Caco-2 (cell line): Measurements from ENCODE around the gene AGL. TPM values are rescaled to one million over a fixed set of nuclear protein-coding genes. Genes with fewer than 3 reads are reported as not detected.

Source experiments
- BruUV-seq: library from RNA; stranded (reverse); fragments of 400-500 nt; replicated peaks from 2 replicates; lab custom pipeline; 2021; lab: Mats Ljungman, UMichigan
- CTCF ChIA-PET: fragments of 300-600 bp; sonication (Branson Sonifier 250); formaldehyde crosslinking; loops from one replicate; lab custom pipeline; 2022; ENCODE audit warnings: antibody characterized with exemption; lab: Charles Lee
- POLR2A ChIA-PET: fragments of 300-600 bp; sonication (Branson Sonifier 250); formaldehyde crosslinking; loops from one replicate; lab custom pipeline; 2022; ENCODE audit warnings: antibody characterized with exemption; lab: Charles Lee
- DNase-seq, 2 experiments: peaks; one replicate each; pipeline versions ENCODE4 v3.0.0 to v3.0.0-alpha.2; 2020 to 2022
- H3K27me3 ChIP-seq: replicated peaks from 2 replicates; pipeline ENCODE4 v1.6.0; 2011; ENCODE audit warnings: low read length; ENCODE audit not compliant: control insufficient read depth, insufficient read depth
- H3K36me3 ChIP-seq: 2 replicates; pipeline ENCODE4 v1.5.1; 2011; ENCODE audit warnings: low read length; ENCODE audit not compliant: control insufficient read depth, insufficient read depth
- H3K4me1 ChIP-seq: fragments of 250-450 bp; sonication (Bioruptor Pico); 2 replicates; pipeline ENCODE4 v1.5.1; 2020; ENCODE audit warnings: mild to moderate bottlenecking
- H3K4me3 ChIP-seq: 2 replicates; pipeline ENCODE4 v1.5.1; 2011; ENCODE audit warnings: low read depth, mild to moderate bottlenecking, control low read depth, low read length
- H3K9me3 ChIP-seq: fragments of 250-450 bp; sonication (Bioruptor Pico); 2 replicates; pipeline ENCODE4 v1.5.1; 2020; ENCODE audit warnings: mild to moderate bottlenecking, moderate library complexity
- H3K27ac Mint-ChIP-seq: one replicate; pipeline ENCODE4 v1.8.0; 2022; ENCODE audit warnings: mixed read lengths; ENCODE audit not compliant: unreplicated experiment
- H3K27me3 Mint-ChIP-seq: one replicate; pipeline ENCODE4 v1.8.0; 2022; ENCODE audit warnings: mixed read lengths; ENCODE audit not compliant: insufficient read depth, unreplicated experiment
- H3K36me3 Mint-ChIP-seq: one replicate; pipeline ENCODE4 v1.8.0; 2022; ENCODE audit warnings: mild to moderate bottlenecking, mixed read lengths; ENCODE audit not compliant: insufficient read depth, unreplicated experiment
- H3K4me1 Mint-ChIP-seq: one replicate; pipeline ENCODE4 v1.8.0; 2022; ENCODE audit warnings: low read depth, mixed read lengths; ENCODE audit not compliant: unreplicated experiment
- H3K4me3 Mint-ChIP-seq: one replicate; pipeline ENCODE4 v1.8.0; 2022; ENCODE audit warnings: mild to moderate bottlenecking, moderate library complexity, mixed read lengths; ENCODE audit not compliant: unreplicated experiment
- H3K9me3 Mint-ChIP-seq: one replicate; pipeline ENCODE4 v1.8.0; 2022; ENCODE audit warnings: mixed read lengths; ENCODE audit not compliant: unreplicated experiment
- intact Hi-C: fragments of 100-400 bp; cut with micrococcal nuclease; formaldehyde crosslinking; loops from one replicate; pipeline ENCODE4 v1.10.0; 2022; ENCODE audit not compliant: unreplicated experiment
- total RNA-seq: library from RNA; stranded (reverse); gene quantifications from 2 replicates; pipeline ENCODE4 v1.2.3, GENCODE V29; 2022
- TF ChIP-seq, protein P1 (sequence below), 2 experiments: fragments of 200-600 bp in 1 of 2; IDR thresholded peaks; 1 replicate in 1 of 2; 2 replicates in 1 of 2; pipeline versions ENCODE4 v1.5.1 to v1.8.0; 2011 to 2022; ENCODE audit warnings: antibody characterized with exemption in 1 of 2, control low read depth in 1 of 2, inconsistent platforms in 1 of 2, low read depth in 1 of 2, low read length in 1 of 2, mild to moderate bottlenecking in 1 of 2, moderate library complexity in 1 of 2; ENCODE audit not compliant: insufficient read depth in 1 of 2, severe bottlenecking in 1 of 2, unreplicated experiment in 1 of 2

The AGL gene
- total RNA-seq, 1 experiment from 2014 or later, result 23.6 TPM

DNA sequence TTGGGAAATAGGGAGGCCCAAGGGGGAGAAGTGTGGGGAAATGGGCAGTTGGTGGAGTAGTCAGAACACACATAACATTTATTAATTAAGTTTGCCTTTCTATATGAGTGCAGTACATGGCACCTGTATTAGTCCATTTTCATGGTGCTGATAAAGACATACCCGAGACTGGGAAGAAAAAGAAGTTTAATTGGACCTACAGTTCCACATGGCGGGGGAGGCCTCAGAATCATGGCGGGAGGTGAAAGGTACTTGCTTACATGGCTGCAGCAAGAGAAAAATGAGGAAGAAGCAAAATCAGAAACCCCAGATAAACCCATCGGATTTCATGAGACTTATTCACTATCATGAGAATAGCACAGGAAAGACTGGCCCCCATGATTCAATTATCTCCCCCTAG is 118.1 kb downstream of the AGL start:
- Mint-ChIP-seq H3K36me3 (no peaks in the 10 kb centered on the region), H3K9me3 (no peaks in the 10 kb centered on the region), H3K4me3 (peak overlapping the region; percentile 35), H3K27me3 (no peaks in the 10 kb centered on the region), H3K4me1 (no peaks in the 10 kb centered on the region), H3K27ac (no peak overlapping the region)
- TF ChIP-seq, protein P1, sequence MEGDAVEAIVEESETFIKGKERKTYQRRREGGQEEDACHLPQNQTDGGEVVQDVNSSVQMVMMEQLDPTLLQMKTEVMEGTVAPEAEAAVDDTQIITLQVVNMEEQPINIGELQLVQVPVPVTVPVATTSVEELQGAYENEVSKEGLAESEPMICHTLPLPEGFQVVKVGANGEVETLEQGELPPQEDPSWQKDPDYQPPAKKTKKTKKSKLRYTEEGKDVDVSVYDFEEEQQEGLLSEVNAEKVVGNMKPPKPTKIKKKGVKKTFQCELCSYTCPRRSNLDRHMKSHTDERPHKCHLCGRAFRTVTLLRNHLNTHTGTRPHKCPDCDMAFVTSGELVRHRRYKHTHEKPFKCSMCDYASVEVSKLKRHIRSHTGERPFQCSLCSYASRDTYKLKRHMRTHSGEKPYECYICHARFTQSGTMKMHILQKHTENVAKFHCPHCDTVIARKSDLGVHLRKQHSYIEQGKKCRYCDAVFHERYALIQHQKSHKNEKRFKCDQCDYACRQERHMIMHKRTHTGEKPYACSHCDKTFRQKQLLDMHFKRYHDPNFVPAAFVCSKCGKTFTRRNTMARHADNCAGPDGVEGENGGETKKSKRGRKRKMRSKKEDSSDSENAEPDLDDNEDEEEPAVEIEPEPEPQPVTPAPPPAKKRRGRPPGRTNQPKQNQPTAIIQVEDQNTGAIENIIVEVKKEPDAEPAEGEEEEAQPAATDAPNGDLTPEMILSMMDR (IDR thresholded peaks at IDR 0.05; ENCODE audit: insufficient read depth in 1 of 2, low read depth in 1 of 2, low read length in 1 of 2, severe bottlenecking in 1 of 2, unreplicated experiment in 1 of 2), result no peak
- peaks cover 8% of the 10 kb centered on the region; the same call in 1 of the 2 replicates for H3K4me1 ChIP-seq
- BruUV-seq, result no TSS peak
- H3K4me3 ChIP-seq, result no peak overlapping the region
- H3K27me3 ChIP-seq, result no peaks in the 10 kb centered on the region
- H3K36me3 ChIP-seq, result no peaks in the 10 kb centered on the region
- no peaks in the 10 kb centered on the region for H3K9me3 ChIP-seq
- DNase-seq, result no peak
- intact Hi-C loops, result no loop called here
- ChIA-PET CTCF (no interaction called here), POLR2A (no interaction called here)

DNA sequence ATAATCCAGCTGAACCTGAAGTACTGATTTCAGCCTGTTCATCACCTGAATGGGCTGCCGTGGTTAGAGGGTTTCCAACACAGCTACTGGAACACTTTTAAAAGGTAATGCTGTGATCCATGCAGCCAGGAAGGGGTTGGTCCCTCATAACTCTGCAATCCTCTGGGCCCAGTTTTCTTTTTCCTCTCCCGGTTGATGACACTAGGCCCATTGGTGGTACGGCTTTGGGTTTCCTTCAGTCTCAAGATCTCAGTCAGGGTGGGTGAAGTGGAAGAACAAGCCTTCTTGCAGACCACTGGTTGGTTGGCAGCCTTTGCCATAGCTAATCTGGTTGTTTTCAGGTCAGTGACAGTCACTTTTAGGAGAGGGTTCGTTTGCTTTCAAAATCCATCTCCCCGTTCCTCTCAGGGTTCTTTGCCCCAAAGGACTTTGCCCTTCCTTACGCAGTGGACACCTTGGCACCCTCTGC is 119.1 kb downstream of the AGL start:
- H3K4me1 ChIP-seq, result peaks cover 6% of the 10 kb centered on the region; the same call in 1 of the 2 replicates
- Mint-ChIP-seq H3K4me3 (peak overlapping the region; percentile 86), H3K4me1 (no peaks in the 10 kb centered on the region), H3K27ac (peak overlapping the region; percentile 87), H3K9me3 (no peaks in the 10 kb centered on the region), H3K27me3 (no peaks in the 10 kb centered on the region), H3K36me3 (no peaks in the 10 kb centered on the region)
- DNase-seq, result no peak
- TSS peak; percentile 53 for BruUV-seq
- H3K36me3 ChIP-seq, result no peaks in the 10 kb centered on the region
- TF ChIP-seq, protein P1 (IDR thresholded peaks at IDR 0.05; ENCODE audit: insufficient read depth in 1 of 2, low read depth in 1 of 2, low read length in 1 of 2, severe bottlenecking in 1 of 2, unreplicated experiment in 1 of 2), result no peak
- no peaks in the 10 kb centered on the region for H3K9me3 ChIP-seq
- CTCF ChIA-PET, result no interaction called here
- H3K4me3 ChIP-seq, result peak overlapping the region; percentile 84
- no peaks in the 10 kb centered on the region for H3K27me3 ChIP-seq
- POLR2A ChIA-PET, result interaction anchor here (1.6 kb wide), 1 partner anchor 68 kb away, joined by 7 read pairs; a partner anchor contains a TSS
- intact Hi-C loops, result no loop called here

DNA sequence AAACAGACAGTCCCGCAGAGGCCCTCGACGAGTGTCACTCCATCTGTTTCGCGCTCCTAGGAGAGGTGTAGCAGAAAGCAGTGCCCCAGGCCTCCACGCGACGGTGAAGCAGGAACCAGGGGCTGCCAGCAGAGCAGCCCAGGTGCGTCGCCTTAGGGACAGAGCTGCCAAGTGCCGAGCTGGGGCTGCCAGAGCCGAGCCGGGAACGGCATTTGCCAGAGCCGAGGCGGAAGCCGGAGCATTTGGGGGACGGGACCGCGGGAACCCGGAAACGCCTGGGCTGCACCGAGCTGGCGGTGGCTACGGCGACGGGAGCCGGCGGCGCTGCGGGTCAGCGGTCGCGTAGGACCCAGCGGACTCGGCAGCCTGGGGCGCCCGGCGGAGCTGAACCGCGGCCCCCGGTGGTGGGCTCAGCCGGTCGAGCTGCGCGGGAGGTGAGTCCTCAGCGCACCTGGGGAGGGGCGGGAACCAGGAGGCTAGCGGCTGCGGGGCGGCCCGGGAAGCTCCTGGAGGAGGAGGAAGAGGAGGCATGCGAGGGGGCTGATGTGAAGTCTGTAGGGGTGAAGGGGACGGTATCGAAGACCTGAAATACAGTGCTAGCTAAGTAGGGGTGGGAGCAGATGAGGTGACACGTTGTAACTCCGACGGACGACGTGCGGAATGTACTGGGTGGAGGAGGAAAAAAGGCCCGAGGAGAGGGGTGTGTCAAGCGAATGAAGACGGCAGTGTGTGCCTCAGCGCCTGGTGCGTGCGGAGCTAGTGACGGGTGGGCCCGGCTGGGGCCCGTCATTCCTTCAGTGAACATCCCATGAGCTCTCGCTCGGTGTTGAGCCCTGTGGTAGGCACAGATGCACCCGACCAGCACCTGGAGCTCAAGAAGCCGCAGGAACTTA is 119.8 kb downstream of the AGL start, which contains the start of gene SLC35A3:
SLC35A3 (plus strand) TSS at position 268 of the 893 bp plus-strand sequence. CDS start 23,559 bp downstream, outside the sequence.
- Mint-ChIP-seq H3K9me3 (no peaks in the 10 kb centered on the region), H3K27ac (peak within 1 kb of the TSS; percentile 87), H3K4me3 (peak within 1 kb of the TSS; percentile 86), H3K4me1 (no peaks in the 10 kb centered on the region), H3K27me3 (no peaks in the 10 kb centered on the region), H3K36me3 (no peaks in the 10 kb centered on the region)
- Histone ChIP-seq H3K27me3 (no peaks in the 10 kb centered on the region), H3K9me3 (no peaks in the 10 kb centered on the region), H3K36me3 (no peaks in the 10 kb centered on the region), H3K4me3 (peak within 1 kb of the TSS; percentile 84), H3K4me1 (peaks cover 6% of the 10 kb centered on the region; the same call in 1 of the 2 replicates)
- intact Hi-C loops, result loop anchor here (1.0 to 5.0 kb wide), 2 partner anchors 25 to 62 kb away; no protein-coding TSS in a partner anchor
- ChIA-PET CTCF (no interaction called here), POLR2A (interaction anchor here (1.6 kb wide), 1 partner anchor 68 kb away, joined by 7 read pairs; a partner anchor contains a TSS)
- TF ChIP-seq, protein P1 (IDR thresholded peaks at IDR 0.05; ENCODE audit: insufficient read depth in 1 of 2, low read depth in 1 of 2, low read length in 1 of 2, severe bottlenecking in 1 of 2, unreplicated experiment in 1 of 2), result peak in 1 of 2 experiments; percentile 9
- peak; percentile 82 to 86 for DNase-seq
- no TSS peak for BruUV-seq
